ENCODE measurements around the gene MAK.

DNA sequence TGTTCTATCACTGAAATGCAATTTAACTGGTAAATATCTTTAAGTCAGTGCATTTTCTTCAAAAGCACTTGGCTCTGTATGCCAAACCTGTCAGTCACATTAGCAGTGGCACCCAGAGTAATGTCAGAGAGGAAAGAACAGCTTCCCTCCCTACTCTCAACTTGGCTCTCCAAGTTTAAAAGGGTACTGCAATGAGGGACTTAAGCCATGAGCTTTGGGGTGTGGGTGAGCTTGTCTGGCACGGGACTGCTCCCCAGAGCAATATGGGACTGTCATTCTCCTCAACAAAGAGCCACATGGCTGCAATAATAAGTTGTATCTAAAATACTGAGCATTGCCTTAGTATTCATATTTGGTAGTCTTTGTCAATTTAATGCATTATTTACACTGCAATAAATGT is 39.5 kb upstream of the MAK start:
- no peak for TF ChIP-seq EZH2 (IDR thresholded peaks at IDR 0.05; ENCODE audit: borderline replicate concordance, low read depth, low read length, poor library complexity, severe bottlenecking)
- TF ChIP-seq, protein P1, sequence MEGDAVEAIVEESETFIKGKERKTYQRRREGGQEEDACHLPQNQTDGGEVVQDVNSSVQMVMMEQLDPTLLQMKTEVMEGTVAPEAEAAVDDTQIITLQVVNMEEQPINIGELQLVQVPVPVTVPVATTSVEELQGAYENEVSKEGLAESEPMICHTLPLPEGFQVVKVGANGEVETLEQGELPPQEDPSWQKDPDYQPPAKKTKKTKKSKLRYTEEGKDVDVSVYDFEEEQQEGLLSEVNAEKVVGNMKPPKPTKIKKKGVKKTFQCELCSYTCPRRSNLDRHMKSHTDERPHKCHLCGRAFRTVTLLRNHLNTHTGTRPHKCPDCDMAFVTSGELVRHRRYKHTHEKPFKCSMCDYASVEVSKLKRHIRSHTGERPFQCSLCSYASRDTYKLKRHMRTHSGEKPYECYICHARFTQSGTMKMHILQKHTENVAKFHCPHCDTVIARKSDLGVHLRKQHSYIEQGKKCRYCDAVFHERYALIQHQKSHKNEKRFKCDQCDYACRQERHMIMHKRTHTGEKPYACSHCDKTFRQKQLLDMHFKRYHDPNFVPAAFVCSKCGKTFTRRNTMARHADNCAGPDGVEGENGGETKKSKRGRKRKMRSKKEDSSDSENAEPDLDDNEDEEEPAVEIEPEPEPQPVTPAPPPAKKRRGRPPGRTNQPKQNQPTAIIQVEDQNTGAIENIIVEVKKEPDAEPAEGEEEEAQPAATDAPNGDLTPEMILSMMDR (conservative IDR thresholded peaks at IDR 0.05; ENCODE audit: low read depth, low read length): no peak

Measured in A673 (cell line).